HG02943 (cell line): ENCODE measurements around the gene TMEM259.

Experiments used
- ATAC-seq: cut with Tn5 transposase; IDR thresholded peaks from one replicate; pipeline ENCODE4 v1.9.1; 2021; ENCODE audit warnings: mild to moderate bottlenecking, low read depth, moderate library complexity; ENCODE audit not compliant: unreplicated experiment

TMEM259 gene

GRCh38 chr19:1055886-1056620, 35.1 kb upstream of the TMEM259 start:
- ATAC-seq, result no peak

DNA sequence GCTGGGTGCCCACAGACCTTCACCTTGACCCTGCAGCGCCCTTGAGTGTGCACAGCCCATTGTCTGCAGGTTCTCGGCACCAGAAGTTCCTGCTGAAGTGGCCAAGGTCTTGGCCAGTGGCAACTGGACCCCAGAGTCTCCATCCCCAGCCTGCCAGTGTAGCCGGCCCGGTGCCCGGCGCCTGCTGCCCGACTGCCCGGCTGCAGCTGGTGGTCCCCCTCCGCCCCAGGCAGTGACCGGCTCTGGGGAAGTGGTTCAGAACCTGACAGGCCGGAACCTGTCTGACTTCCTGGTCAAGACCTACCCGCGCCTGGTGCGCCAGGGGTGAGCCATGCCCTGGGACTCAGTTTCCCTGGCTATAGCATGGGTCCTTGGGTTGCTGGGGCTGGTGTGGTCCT, 34.1 kb upstream of the TMEM259 start:
- no peak for ATAC-seq

DNA sequence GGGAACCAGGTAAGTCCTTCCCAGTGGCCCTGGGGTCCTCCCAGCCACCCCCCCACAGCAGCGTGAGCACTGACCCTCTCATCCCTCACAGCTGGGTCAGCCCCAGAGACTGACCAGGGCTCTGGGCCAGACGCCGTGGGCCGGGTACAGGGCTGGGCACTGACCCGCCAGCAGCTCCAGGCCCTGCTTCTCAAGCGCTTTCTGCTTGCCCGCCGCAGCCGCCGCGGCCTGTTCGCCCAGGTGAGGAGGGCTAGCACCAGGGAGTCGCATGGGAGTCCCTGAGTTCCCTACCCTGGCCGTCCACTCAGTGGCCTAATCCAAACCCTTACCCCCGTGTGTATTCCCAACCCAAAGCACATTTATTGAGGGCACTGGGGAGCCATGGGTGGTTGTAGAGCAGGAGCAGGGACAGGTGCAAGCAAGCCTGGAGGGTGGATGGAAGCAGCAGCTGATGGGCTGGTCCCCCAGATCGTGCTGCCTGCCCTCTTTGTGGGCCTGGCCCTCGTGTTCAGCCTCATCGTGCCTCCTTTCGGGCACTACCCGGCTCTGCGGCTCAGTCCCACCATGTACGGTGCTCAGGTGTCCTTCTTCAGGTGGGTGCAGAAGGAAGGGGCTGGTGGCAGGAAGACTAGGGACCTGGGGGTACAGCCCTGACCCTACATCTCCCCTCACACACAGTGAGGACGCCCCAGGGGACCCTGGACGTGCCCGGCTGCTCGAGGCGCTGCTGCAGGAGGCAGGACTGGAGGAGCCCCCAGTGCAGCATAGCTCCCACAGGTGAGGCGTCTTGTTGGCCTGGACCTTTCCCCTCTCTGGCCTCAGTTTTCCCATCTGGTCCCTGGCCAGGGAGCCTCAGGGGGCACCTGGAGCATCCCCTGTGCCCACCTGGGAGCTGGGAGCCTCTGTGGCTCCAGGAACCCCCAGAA, 33.4 kb upstream of the TMEM259 start:
- no peak for ATAC-seq

DNA sequence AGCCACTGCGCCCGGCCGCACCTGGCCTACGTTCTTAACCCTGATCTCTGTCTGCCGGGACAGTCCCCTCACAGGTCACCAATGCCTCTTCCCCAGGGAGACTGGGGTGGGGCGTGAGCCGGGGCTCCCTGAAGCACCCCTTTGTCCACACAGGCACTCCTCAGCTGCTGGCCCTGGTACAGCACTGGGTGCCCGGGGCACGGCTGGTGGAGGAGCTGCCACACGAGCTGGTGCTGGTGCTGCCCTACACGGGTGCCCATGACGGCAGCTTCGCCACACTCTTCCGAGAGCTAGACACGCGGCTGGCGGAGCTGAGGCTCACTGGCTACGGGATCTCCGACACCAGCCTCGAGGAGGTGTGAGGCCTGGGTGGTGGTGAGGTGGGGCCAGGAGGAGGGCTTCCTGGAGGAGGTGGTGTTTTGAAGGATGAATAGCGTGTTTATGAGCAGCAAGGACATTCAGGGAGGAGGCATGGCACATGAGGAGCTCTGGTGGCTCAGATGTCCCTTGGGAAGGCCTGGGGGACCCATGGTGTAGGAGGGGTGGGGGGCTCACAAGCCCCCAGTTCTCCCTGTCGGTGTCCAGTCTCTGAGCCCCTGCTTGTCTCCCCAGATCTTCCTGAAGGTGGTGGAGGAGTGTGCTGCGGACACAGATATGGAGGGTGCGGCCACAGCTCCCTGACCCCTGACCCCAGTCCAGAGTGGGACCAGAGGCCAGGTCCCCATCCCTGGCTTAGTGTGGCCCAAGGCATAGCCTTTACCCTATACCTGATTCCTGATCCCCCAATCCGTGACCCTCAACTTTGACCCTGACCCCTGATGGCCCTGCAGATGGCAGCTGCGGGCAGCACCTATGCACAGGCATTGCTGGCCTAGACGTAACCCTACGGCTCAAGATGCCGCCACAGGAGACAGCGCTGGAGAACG, 32.5 kb upstream of the TMEM259 start:
- ATAC-seq, result no peak

DNA sequence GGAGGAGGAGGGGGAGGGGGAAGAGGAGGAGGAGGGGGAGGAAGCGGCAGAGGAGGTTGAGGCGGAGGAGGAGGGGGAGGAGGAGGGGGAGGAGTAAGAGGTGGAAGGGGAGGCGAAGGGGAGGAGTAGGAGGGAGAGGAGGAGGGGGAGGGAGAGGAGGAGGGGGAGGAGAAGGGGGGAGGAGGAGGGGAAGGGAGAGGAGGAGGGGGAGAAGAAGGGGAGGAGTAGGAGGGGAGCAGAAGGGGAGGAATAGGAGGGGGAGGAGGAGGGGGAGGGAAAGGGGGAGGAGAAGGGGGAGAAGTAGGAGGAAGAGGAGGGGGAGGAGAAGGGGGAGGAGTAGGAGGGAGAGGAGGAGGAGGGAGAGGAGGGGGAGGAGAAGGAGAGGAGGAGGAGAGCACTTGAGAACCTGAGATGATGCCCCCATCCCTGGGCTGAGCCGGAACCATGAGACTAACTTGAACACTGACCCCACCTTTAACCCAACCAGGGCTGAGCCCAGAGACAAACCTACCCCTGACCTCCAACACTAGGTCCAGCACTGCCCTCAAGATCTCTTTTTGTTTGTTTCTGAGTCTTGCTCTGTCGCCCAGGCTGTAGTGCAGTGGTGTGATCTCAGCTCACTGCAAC, 31.5 kb upstream of the TMEM259 start:
- ATAC-seq, result no peak

GRCh38 chr19:1051791-1052190, 30.9 kb upstream of the TMEM259 start:
- ATAC-seq, result no peak

DNA sequence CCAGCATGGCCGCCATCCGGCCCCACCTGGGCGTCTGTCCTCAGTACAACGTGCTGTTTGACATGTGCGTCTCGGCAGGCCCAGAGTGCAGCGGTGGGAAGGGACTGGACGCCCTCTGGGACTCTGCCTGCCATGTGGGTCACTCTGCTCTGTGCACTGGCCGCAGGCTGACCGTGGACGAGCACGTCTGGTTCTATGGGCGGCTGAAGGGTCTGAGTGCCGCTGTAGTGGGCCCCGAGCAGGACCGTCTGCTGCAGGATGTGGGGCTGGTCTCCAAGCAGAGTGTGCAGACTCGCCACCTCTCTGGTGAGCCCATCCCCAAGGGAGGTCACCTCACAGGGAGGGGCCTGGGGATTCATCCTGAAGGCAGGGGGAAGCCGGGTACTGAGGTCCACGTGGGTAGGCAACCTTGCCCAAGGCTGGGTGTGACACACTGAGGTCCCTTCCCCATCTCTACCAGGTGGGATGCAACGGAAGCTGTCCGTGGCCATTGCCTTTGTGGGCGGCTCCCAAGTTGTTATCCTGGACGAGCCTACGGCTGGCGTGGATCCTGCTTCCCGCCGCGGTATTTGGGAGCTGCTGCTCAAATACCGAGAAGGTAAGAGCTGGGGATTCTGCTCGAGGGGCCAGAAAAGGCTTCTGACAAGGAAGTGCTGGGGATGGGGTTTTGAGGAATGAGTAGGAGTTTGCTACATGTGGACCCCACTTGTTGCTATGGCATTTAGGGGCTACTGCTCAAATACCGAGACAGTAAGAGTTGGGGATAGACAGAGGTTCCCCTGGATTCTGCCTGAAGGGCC, 30.3 kb upstream of the TMEM259 start:
- no peak for ATAC-seq

GRCh38 chr19:1049800-1050199, 28.9 kb upstream of the TMEM259 start:
- ATAC-seq, result no peak

DNA sequence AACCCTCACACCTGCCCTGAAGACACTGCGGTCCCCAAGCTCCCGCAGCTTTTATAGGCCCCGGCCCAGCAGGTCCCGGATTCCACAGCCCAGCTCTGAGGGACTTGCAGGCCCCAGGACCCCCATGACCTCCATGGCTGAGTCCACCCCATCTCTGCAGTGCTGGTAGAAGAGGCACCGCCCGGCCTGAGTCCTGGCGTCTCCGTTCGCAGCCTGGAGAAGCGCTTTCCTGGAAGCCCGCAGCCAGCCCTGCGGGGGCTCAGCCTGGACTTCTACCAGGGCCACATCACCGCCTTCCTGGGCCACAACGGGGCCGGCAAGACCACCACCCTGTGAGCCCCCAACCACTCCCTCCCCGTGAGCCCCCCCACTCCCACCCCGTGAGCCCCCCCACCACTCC, 28.2 kb upstream of the TMEM259 start:
- ATAC-seq, result no peak

GRCh38 chr19:1047696-1048147, 26.8 kb upstream of the TMEM259 start:
- ATAC-seq, result no peak

DNA sequence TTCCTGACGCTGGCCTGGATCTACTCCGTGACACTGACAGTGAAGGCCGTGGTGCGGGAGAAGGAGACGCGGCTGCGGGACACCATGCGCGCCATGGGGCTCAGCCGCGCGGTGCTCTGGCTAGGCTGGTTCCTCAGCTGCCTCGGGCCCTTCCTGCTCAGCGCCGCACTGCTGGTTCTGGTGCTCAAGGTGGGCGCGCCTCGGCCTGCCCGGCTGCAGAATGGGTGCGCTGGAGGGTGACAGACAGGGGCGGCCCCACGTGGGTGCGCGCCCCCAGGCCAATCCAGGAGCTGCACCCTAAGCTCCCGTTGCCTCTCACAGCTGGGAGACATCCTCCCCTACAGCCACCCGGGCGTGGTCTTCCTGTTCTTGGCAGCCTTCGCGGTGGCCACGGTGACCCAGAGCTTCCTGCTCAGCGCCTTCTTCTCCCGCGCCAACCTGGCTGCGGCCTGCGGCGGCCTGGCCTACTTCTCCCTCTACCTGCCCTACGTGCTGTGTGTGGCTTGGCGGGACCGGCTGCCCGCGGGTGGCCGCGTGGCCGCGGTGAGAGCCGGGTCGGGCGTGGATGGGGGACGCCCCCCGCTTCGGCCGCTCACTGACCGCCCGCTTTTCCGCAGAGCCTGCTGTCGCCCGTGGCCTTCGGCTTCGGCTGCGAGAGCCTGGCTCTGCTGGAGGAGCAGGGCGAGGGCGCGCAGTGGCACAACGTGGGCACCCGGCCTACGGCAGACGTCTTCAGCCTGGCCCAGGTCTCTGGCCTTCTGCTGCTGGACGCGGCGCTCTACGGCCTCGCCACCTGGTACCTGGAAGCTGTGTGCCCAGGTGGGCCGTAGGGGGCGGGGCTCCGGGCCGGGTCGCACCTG, 26.1 kb upstream of the TMEM259 start:
- ATAC-seq, result no peak

DNA sequence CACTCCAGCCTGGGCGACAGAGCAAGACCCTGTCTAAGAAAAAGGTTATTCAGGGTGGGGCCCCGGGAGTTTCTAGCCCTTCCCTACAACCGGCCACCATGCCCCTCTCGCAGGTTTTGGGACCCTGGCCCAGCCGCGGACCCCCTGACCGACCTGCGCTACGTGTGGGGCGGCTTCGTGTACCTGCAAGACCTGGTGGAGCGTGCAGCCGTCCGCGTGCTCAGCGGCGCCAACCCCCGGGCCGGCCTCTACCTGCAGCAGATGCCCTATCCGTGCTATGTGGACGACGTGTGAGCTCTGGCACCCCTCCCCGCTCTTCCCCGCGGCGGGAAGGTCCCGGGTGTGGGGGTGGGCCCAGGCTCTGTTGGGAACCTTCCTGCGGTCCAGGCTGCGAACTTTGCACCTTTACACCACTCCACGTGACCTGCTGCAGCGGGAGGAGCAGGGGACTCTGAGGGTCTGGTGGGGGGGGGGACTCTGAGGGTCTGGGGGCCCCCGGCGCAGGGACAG, 25.2 kb upstream of the TMEM259 start:
- ATAC-seq, result no peak

- ATAC-seq, result no peak
Measured at GRCh38 chr19:1045247-1045603, 24.3 kb upstream of the TMEM259 start.

GRCh38 chr19:1042689-1043511, 22.0 kb upstream of the TMEM259 start:
- ATAC-seq, result no peak

DNA sequence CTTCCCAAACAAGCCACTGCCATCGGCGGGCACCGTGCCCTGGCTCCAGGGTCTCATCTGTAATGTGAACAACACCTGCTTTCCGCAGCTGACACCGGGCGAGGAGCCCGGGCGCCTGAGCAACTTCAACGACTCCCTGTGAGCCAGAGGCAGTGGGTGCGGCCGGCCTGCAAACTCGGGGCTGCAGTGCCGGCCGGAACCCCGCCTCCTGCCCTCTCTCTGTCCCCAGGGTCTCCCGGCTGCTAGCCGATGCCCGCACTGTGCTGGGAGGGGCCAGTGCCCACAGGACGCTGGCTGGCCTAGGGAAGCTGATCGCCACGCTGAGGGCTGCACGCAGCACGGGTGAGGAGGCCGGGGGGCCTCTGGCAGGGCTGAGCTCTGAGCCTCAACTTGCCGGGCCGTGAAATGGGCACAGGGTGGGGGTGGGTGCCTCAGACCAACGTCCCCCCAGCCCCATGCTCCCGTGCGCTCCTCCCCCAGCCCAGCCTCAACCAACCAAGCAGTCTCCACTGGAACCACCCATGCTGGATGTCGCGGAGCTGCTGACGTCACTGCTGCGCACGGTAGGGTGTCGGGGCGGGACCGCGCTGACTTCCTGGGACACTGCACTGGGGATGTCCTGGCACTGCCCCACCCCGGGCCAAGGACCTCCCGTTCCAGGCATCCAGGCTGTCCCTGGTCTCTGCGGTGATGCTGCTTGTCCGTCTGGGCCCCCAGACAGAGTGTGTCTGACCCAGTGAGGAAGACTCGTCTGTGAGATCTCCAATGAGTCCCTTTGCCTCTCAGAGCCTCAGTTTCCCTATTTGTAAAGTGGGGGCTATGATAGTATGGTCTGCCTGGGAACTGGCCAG, 21.1 kb upstream of the TMEM259 start:
- ATAC-seq, result no peak

DNA sequence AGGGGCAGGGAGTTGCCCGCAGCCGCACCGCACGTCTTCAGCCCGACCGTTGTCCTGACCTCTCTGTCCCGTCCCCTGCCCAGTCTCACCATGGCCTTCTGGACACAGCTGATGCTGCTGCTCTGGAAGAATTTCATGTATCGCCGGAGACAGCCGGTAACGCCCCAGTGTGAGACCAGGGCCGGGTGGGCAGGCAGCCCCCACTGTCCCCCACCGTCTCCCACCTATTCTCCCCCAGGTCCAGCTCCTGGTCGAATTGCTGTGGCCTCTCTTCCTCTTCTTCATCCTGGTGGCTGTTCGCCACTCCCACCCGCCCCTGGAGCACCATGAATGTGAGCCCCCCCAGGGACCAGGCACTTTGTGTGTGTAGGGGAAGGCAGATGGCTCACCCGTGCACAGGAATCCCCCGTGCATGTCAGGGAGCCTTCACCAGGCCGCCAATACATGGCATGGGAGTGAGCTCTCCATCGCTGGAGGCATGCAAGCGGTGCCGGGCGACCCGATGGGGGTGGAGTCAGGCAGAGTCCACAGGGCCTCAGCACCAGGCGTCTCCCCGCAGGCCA, 20.4 kb upstream of the TMEM259 start:
- no peak for ATAC-seq
